Panc1 (cell line): ENCODE data around the gene DCST1.

Experiments used
- POLR2AphosphoS5 ChIP-seq: IDR thresholded peaks from 2 replicates; pipeline ENCODE4 v1.6.1; 2012; ENCODE audit warnings: mild to moderate bottlenecking, low read depth, low read length, moderate library complexity
- TF ChIP-seq, protein P1 (sequence below): fragments of 450-650 bp; IDR thresholded peaks from 2 replicates; pipeline ENCODE4 v1.5.1; 2017; ENCODE audit warnings: mild to moderate bottlenecking

DNA sequence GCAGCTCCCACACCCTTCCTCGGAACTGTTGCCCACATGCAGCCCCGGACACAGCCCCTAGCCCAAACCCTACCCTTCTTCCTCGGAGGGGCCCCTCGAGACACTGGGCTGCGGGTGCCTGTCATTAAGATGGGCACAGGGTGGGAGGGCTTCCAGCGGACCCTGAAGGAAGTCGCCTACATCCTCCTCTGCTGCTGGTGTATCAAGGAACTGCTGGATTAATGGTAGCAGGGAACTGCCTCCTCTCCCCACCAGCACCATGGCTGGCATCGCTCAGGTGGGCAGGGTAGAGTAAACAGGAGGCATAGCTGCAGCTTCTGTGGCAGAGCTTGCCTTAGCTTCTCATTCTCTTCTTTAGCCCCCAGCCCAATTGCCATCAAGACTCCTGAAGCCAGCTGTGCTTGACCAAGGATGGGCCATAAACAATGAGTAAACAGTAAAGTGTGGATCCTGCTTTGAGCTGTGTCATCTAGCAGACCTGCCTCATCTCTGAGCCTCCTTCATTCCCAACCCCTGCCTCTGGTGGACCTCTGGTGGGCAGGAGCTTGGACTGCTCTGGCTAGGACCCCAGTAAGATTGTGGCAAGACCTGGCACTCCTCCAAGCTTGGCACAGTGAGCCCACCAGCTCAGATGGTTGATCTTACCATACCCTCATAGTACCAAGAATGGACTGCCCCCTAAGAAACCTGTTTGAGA lies 39.9 kb upstream of the DCST1 start, which contains the start of gene LENEP:
- TF ChIP-seq POLR2AphosphoS5 = no peak
- TF ChIP-seq, protein P1, sequence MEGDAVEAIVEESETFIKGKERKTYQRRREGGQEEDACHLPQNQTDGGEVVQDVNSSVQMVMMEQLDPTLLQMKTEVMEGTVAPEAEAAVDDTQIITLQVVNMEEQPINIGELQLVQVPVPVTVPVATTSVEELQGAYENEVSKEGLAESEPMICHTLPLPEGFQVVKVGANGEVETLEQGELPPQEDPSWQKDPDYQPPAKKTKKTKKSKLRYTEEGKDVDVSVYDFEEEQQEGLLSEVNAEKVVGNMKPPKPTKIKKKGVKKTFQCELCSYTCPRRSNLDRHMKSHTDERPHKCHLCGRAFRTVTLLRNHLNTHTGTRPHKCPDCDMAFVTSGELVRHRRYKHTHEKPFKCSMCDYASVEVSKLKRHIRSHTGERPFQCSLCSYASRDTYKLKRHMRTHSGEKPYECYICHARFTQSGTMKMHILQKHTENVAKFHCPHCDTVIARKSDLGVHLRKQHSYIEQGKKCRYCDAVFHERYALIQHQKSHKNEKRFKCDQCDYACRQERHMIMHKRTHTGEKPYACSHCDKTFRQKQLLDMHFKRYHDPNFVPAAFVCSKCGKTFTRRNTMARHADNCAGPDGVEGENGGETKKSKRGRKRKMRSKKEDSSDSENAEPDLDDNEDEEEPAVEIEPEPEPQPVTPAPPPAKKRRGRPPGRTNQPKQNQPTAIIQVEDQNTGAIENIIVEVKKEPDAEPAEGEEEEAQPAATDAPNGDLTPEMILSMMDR = no peak
